ENCODE measurements around the gene PRR22.

Gene PRR22

DNA sequence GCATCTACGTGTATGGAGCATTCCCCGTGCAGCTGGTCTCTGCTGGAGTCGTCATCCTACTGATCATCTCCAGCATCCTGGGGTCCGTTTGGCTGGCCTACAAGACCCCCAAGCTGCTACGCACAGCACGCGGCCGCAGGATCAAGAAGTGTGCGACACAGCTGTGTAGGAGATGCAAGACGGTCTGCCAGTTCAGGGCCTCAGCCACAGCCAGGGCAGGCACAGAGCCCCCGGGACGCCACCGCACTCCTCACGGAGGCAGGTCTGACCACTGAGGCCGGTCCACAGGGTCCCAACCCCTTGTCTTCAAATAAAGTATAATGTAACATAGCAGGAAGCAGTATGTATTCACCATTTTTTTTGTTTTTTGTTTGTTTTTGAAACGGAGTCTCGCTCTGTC lies 6.1 kb downstream of the PRR22 start:
- Histone ChIP-seq H3K36me3 (ENCODE audit: control insufficient read depth, insufficient read depth, low read length) (no peaks in the 10 kb centered on the region; the same call in 1 of the 2 replicates), H3K27me3 (ENCODE audit: control insufficient read depth, insufficient read depth, low read length) (no peaks in the 10 kb centered on the region), H3K9me3 (ENCODE audit: control insufficient read depth, insufficient read depth, low read length) (no peaks in the 10 kb centered on the region; the same call in 1 of the 2 replicates), H3K4me3 (ENCODE audit: low read length) (no peak overlapping the region), H3K4me1 (ENCODE audit: control insufficient read depth, insufficient read depth, low read length) (no peaks in the 10 kb centered on the region), H3K27ac (ENCODE audit: low read length) (no peak overlapping the region)
- DNase-seq (ENCODE audit: low read depth, low spot score): no peak
- no CpG with 5 or more reads among the region's 17 CpGs for WGBS (ENCODE audit: insufficient coverage, insufficient read length)

DNA sequence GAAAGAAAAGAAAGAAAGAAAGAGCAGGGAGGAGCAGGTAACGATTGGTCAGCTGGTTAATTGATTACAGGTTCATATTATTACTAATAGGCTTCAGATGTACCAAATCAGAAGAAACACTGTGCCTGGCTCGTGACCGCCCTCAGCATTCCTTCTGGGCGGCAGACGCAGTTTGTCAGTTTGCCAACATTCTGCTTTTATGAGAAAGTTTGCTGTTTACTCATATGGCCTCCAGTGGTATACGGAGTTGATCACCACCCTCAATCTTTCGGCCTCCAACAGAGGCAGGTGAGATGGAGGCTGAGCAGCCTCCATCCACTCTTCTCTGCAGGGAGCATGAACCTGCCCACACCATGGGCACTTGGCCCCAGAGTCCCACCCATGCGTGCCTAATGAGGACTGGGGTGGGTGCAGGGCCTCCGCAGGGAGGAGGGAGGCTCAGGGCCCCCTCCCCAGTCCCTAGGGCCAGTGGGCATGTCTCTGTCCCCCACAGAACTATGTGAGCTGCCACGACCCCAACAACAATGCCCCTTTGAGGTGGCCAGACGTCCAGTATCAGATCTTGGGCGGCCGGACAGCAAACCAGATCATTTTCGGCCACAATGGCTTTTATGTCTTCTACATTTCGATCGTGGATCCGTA lies 8.8 kb downstream of the PRR22 start:
- no peak overlapping the region for H3K27ac ChIP-seq (ENCODE audit: low read length)
- no peaks in the 10 kb centered on the region for H3K36me3 ChIP-seq (ENCODE audit: control insufficient read depth, insufficient read depth, low read length)
- H3K4me1 ChIP-seq (ENCODE audit: control insufficient read depth, insufficient read depth, low read length): no peaks in the 10 kb centered on the region
- WGBS (ENCODE audit: insufficient coverage, insufficient read length): no CpG with 5 or more reads among the region's 17 CpGs
- no peaks in the 10 kb centered on the region for H3K9me3 ChIP-seq (ENCODE audit: control insufficient read depth, insufficient read depth, low read length)
- H3K4me3 ChIP-seq (ENCODE audit: low read length): no peak overlapping the region
- no peaks in the 10 kb centered on the region for H3K27me3 ChIP-seq (ENCODE audit: control insufficient read depth, insufficient read depth, low read length)
- DNase-seq (ENCODE audit: low read depth, low spot score): no peak

GRCh38 chr19:5774921-5775320 lies 9.6 kb downstream of the PRR22 start:
- Histone ChIP-seq H3K36me3 (ENCODE audit: control insufficient read depth, insufficient read depth, low read length) (no peaks in the 10 kb centered on the region), H3K9me3 (ENCODE audit: control insufficient read depth, insufficient read depth, low read length) (no peaks in the 10 kb centered on the region), H3K4me1 (ENCODE audit: control insufficient read depth, insufficient read depth, low read length) (no peaks in the 10 kb centered on the region), H3K27ac (ENCODE audit: low read length) (no peak overlapping the region), H3K4me3 (ENCODE audit: low read length) (no peak overlapping the region), H3K27me3 (ENCODE audit: control insufficient read depth, insufficient read depth, low read length) (no peaks in the 10 kb centered on the region)
- no peak for DNase-seq (ENCODE audit: low read depth, low spot score)
- no CpG with 5 or more reads among the region's 8 CpGs for WGBS (ENCODE audit: insufficient coverage, insufficient read length)

DNA sequence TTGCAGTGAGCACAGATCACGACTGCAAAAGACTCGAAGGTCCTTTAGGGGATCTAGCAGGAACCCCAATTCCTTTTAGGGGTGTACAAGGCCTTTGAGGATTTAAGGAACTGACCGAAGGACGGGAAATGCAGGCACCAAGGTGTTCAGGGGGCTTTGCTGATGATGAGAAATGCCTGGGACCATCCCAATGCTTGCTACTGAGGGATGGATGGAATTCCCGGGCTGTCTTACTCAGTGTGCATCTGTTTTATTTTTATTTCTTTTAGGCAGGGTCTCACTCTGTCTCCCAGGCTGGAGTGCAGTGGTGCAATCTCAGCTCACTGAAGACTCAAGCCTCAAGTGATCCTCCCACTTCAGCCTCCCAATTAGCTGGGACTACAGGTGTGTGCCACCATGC lies 11.3 kb downstream of the PRR22 start:
- H3K4me3 ChIP-seq (ENCODE audit: low read length): no peak overlapping the region
- H3K27ac ChIP-seq (ENCODE audit: low read length): no peak overlapping the region
- no CpG with 5 or more reads among the region's 5 CpGs for WGBS (ENCODE audit: insufficient coverage, insufficient read length)
- no peaks in the 10 kb centered on the region for H3K36me3 ChIP-seq (ENCODE audit: control insufficient read depth, insufficient read depth, low read length)
- no peaks in the 10 kb centered on the region for H3K9me3 ChIP-seq (ENCODE audit: control insufficient read depth, insufficient read depth, low read length)
- H3K27me3 ChIP-seq (ENCODE audit: control insufficient read depth, insufficient read depth, low read length): no peaks in the 10 kb centered on the region
- no peak for DNase-seq (ENCODE audit: low read depth, low spot score)
- H3K4me1 ChIP-seq (ENCODE audit: control insufficient read depth, insufficient read depth, low read length): no peaks in the 10 kb centered on the region

DNA sequence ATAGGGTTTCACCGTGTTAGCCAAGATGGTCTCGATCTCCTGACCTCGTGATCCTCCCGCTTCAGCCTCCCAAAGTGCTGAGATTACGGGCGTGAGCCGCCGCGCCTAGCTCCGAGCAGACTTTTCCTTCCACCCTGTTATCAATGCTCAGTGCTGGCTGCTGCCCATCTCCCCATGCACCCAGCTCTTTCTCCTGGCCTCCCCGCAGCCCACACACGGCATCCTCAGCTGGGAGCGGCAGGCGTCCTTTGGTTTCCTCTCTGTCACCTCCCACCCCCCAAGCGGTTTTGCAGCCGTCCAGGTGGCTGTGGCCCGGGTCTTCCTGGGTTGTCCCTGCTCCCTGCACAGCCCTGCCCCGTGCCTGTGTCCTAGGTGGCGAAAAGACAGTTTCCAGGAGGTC lies 12.1 kb downstream of the PRR22 start:
- Histone ChIP-seq H3K36me3 (ENCODE audit: control insufficient read depth, insufficient read depth, low read length) (no peaks in the 10 kb centered on the region), H3K27me3 (ENCODE audit: control insufficient read depth, insufficient read depth, low read length) (no peaks in the 10 kb centered on the region), H3K4me3 (ENCODE audit: low read length) (no peak overlapping the region), H3K27ac (ENCODE audit: low read length) (no peak overlapping the region), H3K4me1 (ENCODE audit: control insufficient read depth, insufficient read depth, low read length) (no peaks in the 10 kb centered on the region), H3K9me3 (ENCODE audit: control insufficient read depth, insufficient read depth, low read length) (no peaks in the 10 kb centered on the region)
- no peak for DNase-seq (ENCODE audit: low read depth, low spot score)
- no CpG with 5 or more reads among the region's 19 CpGs for WGBS (ENCODE audit: insufficient coverage, insufficient read length)

DNA sequence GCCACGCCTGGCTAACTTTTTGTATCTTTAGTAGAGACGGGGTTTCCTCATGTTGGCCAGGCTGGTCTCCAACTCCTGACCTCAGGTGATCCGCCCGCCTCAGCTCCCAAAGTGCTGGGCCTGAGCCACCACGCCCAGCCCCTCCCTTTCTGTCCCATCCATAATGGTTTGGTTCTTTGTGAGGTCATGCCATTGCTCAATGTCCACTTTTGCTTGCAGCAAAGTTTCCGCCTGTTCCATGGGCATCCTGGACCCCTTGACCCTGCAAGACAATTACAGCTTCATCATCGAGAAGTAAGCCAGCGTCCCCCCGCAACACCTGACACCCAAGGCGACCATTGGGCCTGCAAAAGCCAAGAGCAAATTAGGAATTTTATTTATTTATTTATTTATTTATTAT lies 16.6 kb downstream of the PRR22 start:
- Histone ChIP-seq H3K36me3 (ENCODE audit: control insufficient read depth, insufficient read depth, low read length) (no peaks in the 10 kb centered on the region), H3K27ac (ENCODE audit: low read length) (no peak overlapping the region), H3K9me3 (ENCODE audit: control insufficient read depth, insufficient read depth, low read length) (no peaks in the 10 kb centered on the region), H3K4me3 (ENCODE audit: low read length) (no peak overlapping the region), H3K4me1 (ENCODE audit: control insufficient read depth, insufficient read depth, low read length) (no peaks in the 10 kb centered on the region), H3K27me3 (ENCODE audit: control insufficient read depth, insufficient read depth, low read length) (no peaks in the 10 kb centered on the region)
- no peak for DNase-seq (ENCODE audit: low read depth, low spot score)
- WGBS (ENCODE audit: insufficient coverage, insufficient read length): no CpG with 5 or more reads among the region's 10 CpGs

DNA sequence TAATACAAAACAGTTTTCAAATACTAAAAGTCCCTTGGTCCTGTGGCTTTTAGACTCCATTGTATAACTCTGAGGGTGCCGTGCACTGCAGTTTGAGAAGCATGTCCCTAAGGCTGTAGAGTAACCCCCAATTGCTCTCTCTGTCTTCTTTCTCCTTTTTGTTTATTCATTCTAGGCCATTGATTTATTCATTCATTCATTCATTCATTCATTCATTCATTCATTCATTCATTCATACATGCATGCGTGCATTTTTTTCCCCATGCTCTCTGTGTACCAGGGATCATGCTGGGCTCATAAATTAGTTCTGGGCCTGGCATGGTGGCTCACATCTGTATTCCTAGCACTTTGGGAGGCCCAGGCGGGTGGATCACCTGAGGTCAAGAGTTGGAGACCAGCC lies 19.3 kb downstream of the PRR22 start:
- Histone ChIP-seq H3K9me3 (ENCODE audit: control insufficient read depth, insufficient read depth, low read length) (no peaks in the 10 kb centered on the region), H3K4me1 (ENCODE audit: control insufficient read depth, insufficient read depth, low read length) (no peaks in the 10 kb centered on the region), H3K27me3 (ENCODE audit: control insufficient read depth, insufficient read depth, low read length) (no peaks in the 10 kb centered on the region), H3K4me3 (ENCODE audit: low read length) (no peak overlapping the region), H3K27ac (ENCODE audit: low read length) (no peak overlapping the region), H3K36me3 (ENCODE audit: control insufficient read depth, insufficient read depth, low read length) (no peaks in the 10 kb centered on the region)
- WGBS (ENCODE audit: insufficient coverage, insufficient read length): no CpG with 5 or more reads among the region's 3 CpGs
- no peak for DNase-seq (ENCODE audit: low read depth, low spot score)

DNA sequence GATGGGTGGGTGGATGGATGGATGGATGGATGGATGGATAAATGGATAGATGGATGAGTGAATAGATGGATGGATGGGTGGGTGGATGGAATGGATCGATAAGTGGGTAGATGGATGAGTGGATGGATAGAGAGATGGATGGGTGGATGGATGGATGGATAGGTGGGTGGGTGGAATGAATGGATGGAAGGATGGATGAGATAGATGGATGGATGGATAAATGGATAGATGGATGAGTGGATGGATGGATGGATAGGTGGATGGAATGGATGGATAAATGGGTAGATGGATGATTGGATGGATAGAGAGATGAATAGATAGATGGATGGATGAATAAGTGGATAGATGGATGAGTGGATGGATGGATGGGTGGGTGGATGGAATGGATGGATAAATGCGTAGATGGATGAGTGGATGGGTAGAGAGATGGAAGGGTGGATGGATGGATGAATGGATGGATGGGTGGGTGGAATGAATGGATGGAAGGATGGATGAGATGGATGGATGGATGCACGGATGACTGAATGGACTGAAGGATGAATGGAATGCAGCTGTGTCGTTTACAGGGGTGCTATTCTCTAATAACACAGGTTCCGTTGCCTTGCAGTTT lies 21.8 kb downstream of the PRR22 start:
- H3K4me1 ChIP-seq (ENCODE audit: control insufficient read depth, insufficient read depth, low read length): no peaks in the 10 kb centered on the region
- H3K9me3 ChIP-seq (ENCODE audit: control insufficient read depth, insufficient read depth, low read length): no peaks in the 10 kb centered on the region
- no peak overlapping the region for H3K27ac ChIP-seq (ENCODE audit: low read length)
- 100% methylated on average over 2 of the region's 5 CpGs for WGBS (ENCODE audit: insufficient coverage, insufficient read length)
- DNase-seq (ENCODE audit: low read depth, low spot score): no peak
- no peak overlapping the region for H3K4me3 ChIP-seq (ENCODE audit: low read length)
- no peaks in the 10 kb centered on the region for H3K36me3 ChIP-seq (ENCODE audit: control insufficient read depth, insufficient read depth, low read length)
- no peaks in the 10 kb centered on the region for H3K27me3 ChIP-seq (ENCODE audit: control insufficient read depth, insufficient read depth, low read length)

GRCh38 chr19:5753743-5754142 lies 30.8 kb downstream of the PRR22 start:
- Histone ChIP-seq H3K4me3 (ENCODE audit: low read length) (no peak overlapping the region), H3K4me1 (ENCODE audit: control insufficient read depth, insufficient read depth, low read length) (no peaks in the 10 kb centered on the region), H3K9me3 (ENCODE audit: control insufficient read depth, insufficient read depth, low read length) (no peaks in the 10 kb centered on the region), H3K36me3 (ENCODE audit: control insufficient read depth, insufficient read depth, low read length) (no peaks in the 10 kb centered on the region), H3K27ac (ENCODE audit: low read length) (no peak overlapping the region), H3K27me3 (ENCODE audit: control insufficient read depth, insufficient read depth, low read length) (no peaks in the 10 kb centered on the region)
- no peak for DNase-seq (ENCODE audit: low read depth, low spot score)
- WGBS (ENCODE audit: insufficient coverage, insufficient read length): no CpG with 5 or more reads among the region's 6 CpGs

DNA sequence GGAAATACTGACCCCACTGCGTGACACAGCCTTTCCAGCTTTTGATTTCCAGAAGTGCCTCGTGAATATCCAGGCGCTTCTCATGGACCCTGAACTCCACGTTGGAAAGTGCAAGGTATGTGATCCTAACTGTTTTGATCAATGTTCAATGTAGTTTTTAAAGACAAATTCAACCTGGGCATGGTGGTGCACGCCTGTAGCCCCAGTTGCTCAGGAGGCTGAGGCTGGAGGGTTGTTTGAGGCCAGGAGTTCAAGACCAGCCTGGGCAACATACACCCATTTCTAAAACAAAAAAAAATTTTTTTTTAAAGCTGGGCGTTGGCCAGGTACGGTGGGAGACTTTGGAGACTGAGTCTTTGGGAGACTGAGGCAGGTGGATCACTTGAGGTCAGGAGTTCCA lies 32.8 kb downstream of the PRR22 start:
- no peaks in the 10 kb centered on the region for H3K36me3 ChIP-seq (ENCODE audit: control insufficient read depth, insufficient read depth, low read length)
- no peaks in the 10 kb centered on the region for H3K4me1 ChIP-seq (ENCODE audit: control insufficient read depth, insufficient read depth, low read length)
- H3K27me3 ChIP-seq (ENCODE audit: control insufficient read depth, insufficient read depth, low read length): no peaks in the 10 kb centered on the region
- DNase-seq (ENCODE audit: low read depth, low spot score): no peak
- no peak overlapping the region for H3K27ac ChIP-seq (ENCODE audit: low read length)
- no peak overlapping the region for H3K4me3 ChIP-seq (ENCODE audit: low read length)
- H3K9me3 ChIP-seq (ENCODE audit: control insufficient read depth, insufficient read depth, low read length): no peaks in the 10 kb centered on the region
- WGBS (ENCODE audit: insufficient coverage, insufficient read length): no CpG with 5 or more reads among the region's 7 CpGs

- Histone ChIP-seq H3K9me3 (ENCODE audit: control insufficient read depth, insufficient read depth, low read length) (no peaks in the 10 kb centered on the region), H3K4me1 (ENCODE audit: control insufficient read depth, insufficient read depth, low read length) (no peaks in the 10 kb centered on the region), H3K36me3 (ENCODE audit: control insufficient read depth, insufficient read depth, low read length) (no peaks in the 10 kb centered on the region), H3K4me3 (ENCODE audit: low read length) (no peak overlapping the region), H3K27ac (ENCODE audit: low read length) (no peak overlapping the region), H3K27me3 (ENCODE audit: control insufficient read depth, insufficient read depth, low read length) (no peaks in the 10 kb centered on the region)
- no peak for DNase-seq (ENCODE audit: low read depth, low spot score)
- no CpG with 5 or more reads among the region's 5 CpGs for WGBS (ENCODE audit: insufficient coverage, insufficient read length)
Measured at GRCh38 chr19:5749505-5749904, 35.0 kb downstream of the PRR22 start.
